GM21717 (cell line): ENCODE results near the gene POLDIP3.
"Not testable (repeated sequence)": the region's sequence is repeated elsewhere in the genome, so short reads cannot be mapped to it uniquely, and the experiment has no call there.

ENCODE experiments used
- ATAC-seq: cut with Tn5 transposase; IDR thresholded peaks from one replicate; pipeline ENCODE4 v1.9.1; 2021; ENCODE audit warnings: mild to moderate bottlenecking, moderate library complexity; ENCODE audit not compliant: unreplicated experiment

The POLDIP3 gene

GRCh38 chr22:42587588-42588175, 27.0 kb downstream of the POLDIP3 start:
- ATAC-seq: no peak

- no peak for ATAC-seq
These were observed 28.3 kb downstream of the POLDIP3 start for GRCh38 chr22:42586381-42586780.

DNA sequence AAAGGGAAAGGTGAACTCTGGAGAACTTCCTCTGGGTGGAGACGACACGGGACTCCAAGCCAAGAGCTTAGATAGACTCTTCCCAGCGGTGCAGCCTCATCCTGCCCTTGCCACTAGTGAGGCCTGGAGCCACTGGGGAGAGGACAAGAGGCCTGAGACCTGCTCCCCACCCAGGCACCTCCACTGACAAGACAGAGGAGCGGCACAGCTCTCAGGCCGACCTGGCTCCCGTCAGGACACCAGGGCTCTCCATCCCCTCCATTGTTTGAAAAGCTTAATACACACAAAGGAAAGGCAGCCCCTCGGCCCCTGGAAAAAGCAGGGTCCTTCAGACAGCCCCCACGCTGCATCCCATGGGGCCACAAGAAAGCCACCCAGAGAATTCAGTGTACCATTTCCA, 29.6 kb downstream of the POLDIP3 start:
- ATAC-seq: no peak

DNA sequence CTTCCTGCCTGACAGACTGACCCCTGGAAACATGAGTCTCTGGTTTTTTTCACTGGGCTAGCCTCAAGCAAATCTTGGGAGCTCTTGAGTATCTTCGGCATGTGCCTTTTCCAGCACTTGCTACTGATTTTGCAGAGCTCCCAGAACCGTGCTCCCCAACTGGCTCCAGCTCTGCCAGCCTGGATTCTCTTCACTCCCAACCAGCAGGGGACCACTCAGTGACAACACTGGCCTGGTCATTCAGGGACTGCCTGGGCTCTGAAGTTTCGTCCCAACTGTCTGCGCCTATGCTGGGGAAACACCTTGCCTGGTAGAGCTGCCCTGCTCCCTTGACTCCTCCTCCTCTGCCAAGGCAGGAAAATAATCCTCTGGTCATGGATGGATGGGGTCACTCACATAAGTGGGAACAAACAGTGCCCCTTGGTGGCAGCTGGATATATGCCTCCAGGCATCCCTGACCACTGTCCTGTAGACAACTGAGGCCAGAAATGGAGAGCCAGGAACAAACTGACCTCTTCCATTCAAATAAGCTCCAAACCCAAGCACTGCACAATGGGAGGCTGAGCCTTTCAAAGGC, 30.2 kb downstream of the POLDIP3 start:
- ATAC-seq: no peak

DNA sequence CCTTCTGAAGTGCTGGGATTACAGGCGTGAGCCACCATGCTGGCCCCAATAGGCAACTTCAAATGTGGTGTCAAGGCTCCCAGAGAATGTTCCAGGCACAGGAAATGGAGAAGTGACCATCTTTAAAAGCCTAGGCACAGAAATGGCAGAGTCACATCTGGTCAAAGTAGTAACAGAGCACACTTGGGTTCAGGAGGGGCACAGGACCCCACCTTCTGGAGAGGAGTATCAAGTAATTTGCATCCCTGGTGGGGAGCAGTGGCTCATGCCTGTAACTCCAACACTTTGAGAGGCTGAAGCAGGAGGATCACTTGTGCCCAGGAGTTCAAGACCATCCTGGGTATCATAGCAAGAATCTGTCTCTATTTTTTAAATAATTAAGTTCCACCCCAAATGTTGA, 31.7 kb downstream of the POLDIP3 start:
- ATAC-seq: no peak

DNA sequence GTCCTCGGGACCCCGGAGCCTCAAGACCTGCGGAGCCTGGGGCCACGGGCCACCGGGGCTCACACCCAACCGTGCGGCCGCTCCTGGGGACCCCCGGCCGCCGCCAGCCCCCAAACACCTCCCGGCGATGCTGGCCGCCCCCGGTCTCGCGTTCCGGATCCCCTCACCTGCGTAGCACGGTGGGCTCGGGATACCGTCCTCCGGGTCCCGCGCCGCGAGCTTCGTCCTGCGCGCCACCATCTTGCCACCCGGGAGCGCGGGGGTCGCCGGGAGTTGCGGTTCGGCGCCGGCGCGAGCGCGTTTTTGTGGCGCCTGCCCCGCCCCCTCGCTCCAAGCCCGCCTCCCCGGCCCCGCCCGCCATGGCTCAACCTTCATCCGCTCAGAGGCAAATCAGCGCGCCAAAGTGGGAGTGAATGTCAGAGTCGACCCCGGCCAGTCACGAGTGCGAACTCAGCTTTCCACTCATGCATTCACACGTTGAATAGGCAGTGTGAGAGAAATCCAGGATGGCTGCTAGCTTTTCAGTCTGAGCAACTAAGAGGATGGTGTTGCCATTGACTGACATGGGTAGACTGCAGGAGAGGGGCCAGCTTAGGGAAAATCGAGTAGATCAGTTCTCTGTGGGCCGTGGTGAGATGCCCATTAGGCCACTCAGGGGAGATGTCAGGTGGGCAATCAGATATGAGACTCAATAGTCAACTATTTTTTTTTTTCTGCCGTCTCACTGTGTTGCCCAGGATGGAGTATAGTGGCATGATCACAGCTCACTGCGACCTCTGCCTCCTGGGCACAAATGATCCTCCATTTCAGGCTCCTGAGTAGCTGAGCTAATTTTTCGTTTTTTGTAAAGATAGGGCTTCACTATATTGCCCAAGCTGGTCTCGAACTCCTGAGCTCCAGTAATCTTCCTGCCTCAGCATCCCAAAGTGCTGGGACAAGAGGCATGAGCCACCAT, 32.6 kb downstream of the POLDIP3 start:
- ATAC-seq: peak; percentile 54

DNA sequence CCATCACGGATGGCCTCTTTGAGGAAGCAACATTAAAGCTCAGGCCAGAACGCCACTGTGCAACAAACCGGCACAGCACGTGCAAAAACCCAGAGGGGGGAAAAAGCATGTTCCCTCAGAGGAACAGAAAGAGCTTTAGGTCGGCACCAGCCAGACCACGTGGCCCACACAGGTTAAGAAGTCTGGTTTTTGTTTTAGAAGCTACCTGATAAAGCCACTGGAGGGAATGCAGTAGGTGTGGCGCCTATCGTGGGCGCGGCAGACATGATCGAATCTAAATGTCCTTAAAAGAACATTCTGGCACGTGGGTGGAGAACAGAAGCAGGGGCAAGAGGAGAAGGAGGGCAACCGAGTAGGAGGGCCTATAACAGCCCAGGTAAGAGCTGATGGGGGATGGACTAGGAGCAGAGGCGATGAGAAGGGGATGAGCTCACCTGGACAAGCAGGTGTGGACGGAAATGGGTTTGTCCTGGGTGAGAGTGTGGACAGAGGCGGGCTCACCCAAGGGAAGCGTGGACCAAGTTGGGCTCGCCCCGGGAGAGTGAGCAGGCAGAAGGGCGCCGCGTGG, 33.4 kb downstream of the POLDIP3 start:
- not testable (repeated sequence) for ATAC-seq

GRCh38 chr22:42580040-42580439, 34.6 kb downstream of the POLDIP3 start:
- ATAC-seq: not testable (repeated sequence)

- ATAC-seq: no peak
These were observed 37.0 kb downstream of the POLDIP3 start for GRCh38 chr22:42577623-42578240.

DNA sequence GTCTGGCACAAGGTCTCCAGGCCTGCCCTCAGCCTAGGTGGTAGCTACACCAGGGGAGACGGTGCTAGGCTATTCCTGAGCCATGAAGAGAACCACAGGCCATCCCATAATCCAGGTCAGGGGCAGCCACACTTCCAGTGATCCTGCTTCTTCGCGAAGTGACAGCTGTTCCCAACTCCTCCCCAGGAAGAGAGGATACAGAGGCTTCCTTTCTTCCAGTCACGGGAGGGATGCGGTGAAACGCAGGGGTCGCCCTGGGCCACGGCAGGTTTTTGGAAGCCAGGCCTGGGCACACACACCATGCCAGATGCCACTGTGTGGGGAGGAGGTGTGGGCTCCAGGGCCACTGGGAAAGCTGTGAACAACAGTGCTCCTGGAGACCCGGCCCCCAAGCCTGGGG, 37.5 kb downstream of the POLDIP3 start:
- not testable (repeated sequence) for ATAC-seq

- ATAC-seq: not testable (repeated sequence)
These were observed 38.6 kb downstream of the POLDIP3 start for GRCh38 chr22:42575996-42576574.

DNA sequence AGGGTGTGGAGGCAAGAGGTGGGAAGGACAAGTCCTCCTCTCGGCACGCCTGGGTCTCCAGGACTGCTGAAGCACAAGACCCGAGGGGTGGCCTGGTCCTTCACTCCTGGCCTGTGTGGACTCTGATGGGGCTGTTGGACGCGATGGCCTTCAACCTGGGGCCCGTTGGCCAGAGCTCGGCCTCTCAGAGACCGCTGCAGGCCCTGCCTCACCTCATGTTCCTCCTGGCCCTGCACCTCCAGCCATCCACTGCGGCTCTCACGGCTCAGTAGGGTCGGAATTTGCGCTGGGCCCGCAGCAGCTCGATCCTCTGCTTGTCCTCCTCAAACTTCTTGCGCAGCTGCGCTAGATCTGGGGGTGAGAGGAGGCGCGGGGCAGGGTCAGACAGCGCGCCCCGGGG, 40.2 kb downstream of the POLDIP3 start:
- ATAC-seq: not testable (repeated sequence)

- not testable (repeated sequence) for ATAC-seq
These were observed 40.6 kb downstream of the POLDIP3 start for GRCh38 chr22:42574046-42574445.

GRCh38 chr22:42571068-42571467, 43.6 kb downstream of the POLDIP3 start:
- not testable (repeated sequence) for ATAC-seq

GRCh38 chr22:42570580-42570979, 44.1 kb downstream of the POLDIP3 start:
- ATAC-seq: not testable (repeated sequence)

DNA sequence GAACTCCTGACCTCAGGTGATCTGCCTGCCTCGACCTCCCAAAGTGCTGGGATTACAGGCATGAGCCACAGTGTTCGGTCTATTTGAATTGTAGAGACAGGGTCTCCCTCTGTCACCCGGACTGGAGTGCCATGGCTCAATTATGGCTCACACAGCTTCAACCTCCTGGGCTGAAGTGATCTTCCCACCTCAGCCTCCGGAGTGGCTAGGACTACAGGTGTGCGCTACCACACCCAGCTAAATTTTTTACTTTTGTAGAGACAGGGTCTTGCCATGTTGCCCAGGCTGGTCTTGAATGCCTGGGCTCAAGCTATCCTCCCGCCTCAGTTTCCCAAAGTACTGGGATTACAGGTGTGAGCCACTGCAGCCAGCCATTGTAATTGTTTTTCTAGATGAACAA, 46.7 kb downstream of the POLDIP3 start:
- ATAC-seq: not testable (repeated sequence)

DNA sequence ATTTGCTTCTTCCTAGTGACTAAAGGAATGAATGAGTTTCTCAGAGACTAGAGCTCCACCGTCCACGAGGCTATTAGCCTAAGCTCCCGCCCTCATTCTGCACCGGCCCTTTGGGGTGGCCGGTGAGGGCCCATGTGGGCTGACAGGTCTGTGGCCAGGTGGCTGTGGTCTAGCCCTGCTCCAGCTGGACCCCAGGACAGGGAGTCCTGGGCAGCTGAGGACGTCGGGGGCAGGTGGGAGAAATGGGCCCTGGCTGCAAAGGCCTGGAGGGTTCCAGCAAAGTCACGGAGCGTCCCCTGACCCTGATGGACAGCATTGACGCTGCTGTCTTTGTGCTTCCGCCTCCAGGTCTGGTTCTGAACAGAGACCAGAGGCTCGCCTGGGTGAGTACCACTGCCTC, 48.7 kb downstream of the POLDIP3 start:
- no peak for ATAC-seq

DNA sequence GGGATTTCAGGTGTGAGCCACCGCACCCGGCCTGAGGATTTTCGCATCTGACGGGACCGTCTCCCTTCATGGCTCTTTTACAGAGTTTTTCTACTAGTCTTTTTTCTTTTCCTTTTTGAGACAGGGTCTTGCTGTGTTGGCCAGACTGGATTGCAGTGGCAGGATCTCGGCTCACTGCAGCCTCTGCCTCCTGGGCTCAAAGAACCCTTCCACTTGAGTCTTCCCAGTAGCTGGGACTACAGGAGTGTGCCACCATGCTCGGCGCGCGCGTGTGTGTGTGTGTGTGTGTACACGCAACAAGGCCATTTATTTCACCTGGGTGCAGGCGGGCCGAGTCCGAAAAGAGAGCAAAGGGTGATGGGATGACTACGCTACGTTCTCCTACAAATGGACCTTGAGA, 50.0 kb downstream of the POLDIP3 start:
- ATAC-seq: no peak

GRCh38 chr22:42563943-42564342, 50.7 kb downstream of the POLDIP3 start:
- ATAC-seq: not testable (repeated sequence)

- no peak for ATAC-seq
These were observed 52.0 kb downstream of the POLDIP3 start for GRCh38 chr22:42562684-42563083.

DNA sequence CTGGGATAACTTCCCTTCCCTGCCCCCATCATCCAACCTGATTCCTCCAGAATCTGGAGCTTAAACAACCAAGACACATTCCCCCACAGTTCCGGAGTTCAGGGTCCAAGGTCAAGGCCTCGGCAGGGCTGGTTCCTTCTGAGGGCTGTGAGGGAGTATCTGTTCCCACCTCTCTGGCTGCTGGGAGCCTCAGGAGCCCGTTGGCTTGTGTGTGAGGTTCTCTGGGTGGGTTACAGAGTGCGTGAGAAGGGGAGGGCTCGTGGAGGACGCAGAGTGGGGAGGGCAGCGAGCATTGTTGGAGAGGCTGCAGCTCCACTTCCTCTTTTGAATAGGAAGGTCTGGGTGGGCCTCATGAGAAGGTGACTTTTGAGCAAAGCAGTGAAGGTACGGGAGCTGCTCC, 52.4 kb downstream of the POLDIP3 start:
- no peak for ATAC-seq
